AG04450 (cell line): ENCODE measurements around the gene GEMIN8. TPM values are rescaled to one million over a fixed set of nuclear protein-coding genes. Genes with fewer than 3 reads are reported as not detected.
A peak's percentile ranks its signal among the peaks of the same experiment; 100 is the strongest.

Experiments
- CTCF ChIA-PET: fragments of 300-600, 350-600 bp; formaldehyde crosslinking; extraction: SDS; loops from one replicate; lab custom pipeline; 2022; ENCODE audit warnings: antibody characterized with exemption, inconsistent platforms; lab: Charles Lee
- POLR2A ChIA-PET: fragments of 350-600 bp; formaldehyde crosslinking; extraction: SDS; loops from one replicate; lab custom pipeline; 2021; ENCODE audit warnings: antibody characterized with exemption, inconsistent platforms; lab: Yijun Ruan, JAX
- DNase-seq: peaks from one replicate; pipeline ENCODE4 v3.0.0-alpha.2; 2011; ENCODE audit warnings: low read depth, low spot score
- H3K27ac ChIP-seq: one replicate; pipeline ENCODE4 v1.5.1; 2012; ENCODE audit warnings: low read depth, low read length, control low read depth
- H3K27me3 ChIP-seq: one replicate; pipeline ENCODE4 v1.6.0; 2012; ENCODE audit warnings: low read length; ENCODE audit not compliant: control insufficient read depth, insufficient read depth
- H3K4me3 ChIP-seq: 2 replicates; pipeline ENCODE4 v1.5.1; 2011; ENCODE audit warnings: mild to moderate bottlenecking, low read depth, low read length, control low read depth
- H3K9me3 ChIP-seq: 2 replicates; pipeline ENCODE4 v1.5.1; 2012; ENCODE audit warnings: low read length; ENCODE audit not compliant: control insufficient read depth, insufficient read depth
- polyA minus RNA-seq: library from RNA; depleted of rRNA, polyadenylated mRNA; stranded (reverse); fragments of >200 nt; gene quantifications from 2 replicates; pipeline ENCODE4 v1.2.3, GENCODE V29; 2011; rRNA and poly(A)+ RNA removed
- polyA plus RNA-seq: library from polyadenylated mRNA; depleted of rRNA; stranded (reverse); fragments of >200 nt; gene quantifications from 2 replicates; pipeline ENCODE4 v1.2.3, GENCODE V29; 2011; rRNA removed
- TF ChIP-seq, protein P1 (sequence below): IDR thresholded peaks from 2 replicates; pipeline ENCODE4 v1.5.1; 2011; ENCODE audit warnings: low read depth, low read length, control low read depth, inconsistent platforms

Gene GEMIN8
- polyA plus RNA-seq (19.7 and 22.1 TPM in 2 replicates), polyA minus RNA-seq (15.8 and 19.9 TPM in 2 replicates)

GRCh38 chrX:14029425-14030173, at the start of gene GEMIN8:
Gene GEMIN8 (minus strand): TSS chrX:14029892. CDS start chrX:14021478, 8,414 bp downstream.
- Histone ChIP-seq H3K27me3 (no peaks in the 10 kb centered on the region), H3K27ac (peak within 1 kb of the TSS; percentile 73), H3K4me3 (peak within 1 kb of the TSS; percentile 64), H3K9me3 (no peaks in the 10 kb centered on the region)
- POLR2A ChIA-PET: interaction anchor here (0.6 to 1.0 kb wide), 4 partner anchors 253 to 909 kb away, joined by 3 to 12 read pairs (median 4); partner anchors contain the start of genes OFD1 and TRAPPC2
- TF ChIP-seq, protein P1, sequence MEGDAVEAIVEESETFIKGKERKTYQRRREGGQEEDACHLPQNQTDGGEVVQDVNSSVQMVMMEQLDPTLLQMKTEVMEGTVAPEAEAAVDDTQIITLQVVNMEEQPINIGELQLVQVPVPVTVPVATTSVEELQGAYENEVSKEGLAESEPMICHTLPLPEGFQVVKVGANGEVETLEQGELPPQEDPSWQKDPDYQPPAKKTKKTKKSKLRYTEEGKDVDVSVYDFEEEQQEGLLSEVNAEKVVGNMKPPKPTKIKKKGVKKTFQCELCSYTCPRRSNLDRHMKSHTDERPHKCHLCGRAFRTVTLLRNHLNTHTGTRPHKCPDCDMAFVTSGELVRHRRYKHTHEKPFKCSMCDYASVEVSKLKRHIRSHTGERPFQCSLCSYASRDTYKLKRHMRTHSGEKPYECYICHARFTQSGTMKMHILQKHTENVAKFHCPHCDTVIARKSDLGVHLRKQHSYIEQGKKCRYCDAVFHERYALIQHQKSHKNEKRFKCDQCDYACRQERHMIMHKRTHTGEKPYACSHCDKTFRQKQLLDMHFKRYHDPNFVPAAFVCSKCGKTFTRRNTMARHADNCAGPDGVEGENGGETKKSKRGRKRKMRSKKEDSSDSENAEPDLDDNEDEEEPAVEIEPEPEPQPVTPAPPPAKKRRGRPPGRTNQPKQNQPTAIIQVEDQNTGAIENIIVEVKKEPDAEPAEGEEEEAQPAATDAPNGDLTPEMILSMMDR: no peak
- CTCF ChIA-PET: interaction anchor here (1.4 to 1.8 kb wide), 2 partner anchors 523 to 525 kb away, joined by 3 to 11 read pairs; no protein-coding TSS in a partner anchor
- DNase-seq: peak; percentile 67

GRCh38 chrX:14076639-14077038, 46.9 kb upstream of the GEMIN8 start:
- POLR2A ChIA-PET: no interaction called here
- DNase-seq: no peak
- TF ChIP-seq, protein P1: no peak
- H3K9me3 ChIP-seq: no peaks in the 10 kb centered on the region
- no peak overlapping the region for H3K27ac ChIP-seq
- no peaks in the 10 kb centered on the region for H3K27me3 ChIP-seq
- no peak overlapping the region for H3K4me3 ChIP-seq
- CTCF ChIA-PET: no interaction called here

DNA sequence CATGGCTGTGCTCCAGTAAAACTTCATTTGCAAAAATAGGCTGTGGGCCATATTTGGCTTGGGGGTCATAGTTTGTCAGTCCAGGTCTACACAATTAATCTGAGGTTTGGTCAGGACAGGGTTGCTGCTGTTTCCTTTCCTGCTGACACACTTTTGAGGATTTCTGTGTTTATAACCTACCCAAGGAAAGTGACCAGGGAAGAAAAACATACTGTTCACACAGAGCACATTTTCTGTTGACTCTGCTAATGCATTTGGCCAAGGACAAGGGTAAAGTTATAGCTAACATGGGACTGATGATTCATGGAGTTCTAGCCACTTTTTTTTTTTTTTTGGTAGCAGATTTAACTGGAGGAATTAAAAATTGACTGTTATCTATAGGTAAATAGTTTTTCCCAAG, 43.9 kb upstream of the GEMIN8 start:
- Histone ChIP-seq H3K27me3 (no peaks in the 10 kb centered on the region), H3K27ac (no peak overlapping the region), H3K4me3 (no peak overlapping the region), H3K9me3 (no peaks in the 10 kb centered on the region)
- CTCF ChIA-PET: no interaction called here
- no peak for DNase-seq
- POLR2A ChIA-PET: no interaction called here
- TF ChIP-seq, protein P1: no peak

DNA sequence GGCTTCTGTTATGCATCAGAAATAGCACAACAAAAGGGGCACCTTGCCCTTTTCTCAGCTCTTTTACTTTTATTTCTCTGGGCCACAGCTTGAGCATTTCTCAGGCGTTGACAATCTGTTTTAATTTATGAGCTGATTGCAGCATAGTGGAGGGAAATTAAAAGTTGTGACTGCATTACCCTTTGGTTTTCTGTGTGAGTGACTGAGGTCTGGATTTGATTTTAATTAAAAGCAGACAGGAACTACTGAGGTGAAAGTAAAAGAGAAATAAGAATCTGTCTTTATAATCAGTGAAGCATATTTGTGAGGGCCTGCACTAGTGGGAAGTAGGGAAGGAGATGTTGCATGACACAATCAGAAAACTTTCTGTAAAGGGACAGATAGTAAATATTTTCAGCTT, 43.4 kb upstream of the GEMIN8 start:
- no peak for DNase-seq
- H3K27me3 ChIP-seq: no peaks in the 10 kb centered on the region
- TF ChIP-seq, protein P1: no peak
- no peak overlapping the region for H3K27ac ChIP-seq
- H3K4me3 ChIP-seq: no peak overlapping the region
- CTCF ChIA-PET: no interaction called here
- POLR2A ChIA-PET: no interaction called here
- no peaks in the 10 kb centered on the region for H3K9me3 ChIP-seq

GRCh38 chrX:14065800-14066199, 36.1 kb upstream of the GEMIN8 start:
- CTCF ChIA-PET: no interaction called here
- H3K27me3 ChIP-seq: no peaks in the 10 kb centered on the region
- no peak for DNase-seq
- POLR2A ChIA-PET: no interaction called here
- no peak overlapping the region for H3K4me3 ChIP-seq
- TF ChIP-seq, protein P1: no peak
- H3K27ac ChIP-seq: no peak overlapping the region
- H3K9me3 ChIP-seq: no peaks in the 10 kb centered on the region; the same call in 1 of the 2 replicates
